A549 (cell line): Measurements from ENCODE around the gene HELQ. TPM values are rescaled to one million over a fixed set of nuclear protein-coding genes. Genes with fewer than 3 reads are reported as not detected.

Experiments used
- ATAC-seq, 2 experiments: fragments of 200-7000 bp in 1 of 2; fragments of >200 bp in 1 of 2; cut with Nextera tagmentation in 1 of 2; cut with Tn5 transposase in 1 of 2; 3 replicates each; pipeline versions ENCODE4 v1.8.0 to v1.9.1; 2018 to 2020; ENCODE audit warnings: mild to moderate bottlenecking in 1 of 2, moderate library complexity in 1 of 2
- CTCF ChIA-PET: fragments of 300-600 bp; sonication (Branson Sonifier 250); formaldehyde crosslinking; extraction: SDS; loops from one replicate; lab custom pipeline; 2021; ENCODE audit warnings: antibody characterized with exemption, inconsistent platforms; lab: Yijun Ruan, JAX
- POLR2A ChIA-PET: fragments of 350-600 bp; formaldehyde crosslinking; extraction: SDS; loops from one replicate; lab custom pipeline; 2021; ENCODE audit warnings: antibody characterized with exemption, inconsistent platforms; lab: Yijun Ruan, JAX
- DNase-seq, 2 experiments: peaks; one replicate each; pipeline versions ENCODE4 v3.0.0 to v3.0.0-alpha.2; 2011 to 2016; ENCODE audit warnings: low read depth in 1 of 2, low spot score in 1 of 2
- FAIRE-seq: peaks from 2 replicates; lab custom pipeline; 2011; peaks lifted over from hg19 to GRCh38; lab: Jason Lieb, UNC
- H3K27ac ChIP-seq, 2 experiments: fragments of >200 bp; sonication (Bioruptor Twin); formaldehyde crosslinking; 3 replicates each; pipeline ENCODE4 v1.5.1; 2016 to 2017
- H3K4me1 ChIP-seq: fragments of >200 bp; sonication (Bioruptor Twin); formaldehyde crosslinking; 3 replicates; pipeline ENCODE4 v1.6.1; 2016
- H3K4me2 ChIP-seq: fragments of >200 bp; sonication (Bioruptor Twin); formaldehyde crosslinking; 3 replicates; pipeline ENCODE4 v1.6.1; 2016
- H3K4me3 ChIP-seq: fragments of >200 bp; sonication (Bioruptor Twin); formaldehyde crosslinking; 3 replicates; pipeline ENCODE4 v1.5.1; 2016
- H3K9me3 ChIP-seq: fragments of >200 bp; sonication (Bioruptor Twin); formaldehyde crosslinking; 3 replicates; pipeline ENCODE4 v1.6.1; 2016
- CBX2 ChIP-seq: fragments of 200-600 bp; sonication (generic); IDR thresholded peaks from 2 replicates; pipeline ENCODE4 v1.6.1; 2016; ENCODE audit warnings: low read depth, mild to moderate bottlenecking, borderline replicate concordance
- CBX8 ChIP-seq: fragments of 200-600 bp; sonication (generic); IDR thresholded peaks from 2 replicates; pipeline ENCODE4 v1.6.1; 2016
- CEBPB ChIP-seq, 2 experiments: fragments of >200 bp in 1 of 2; sonication (Bioruptor Twin) in 1 of 2; formaldehyde crosslinking in 1 of 2; IDR thresholded peaks; 2 replicates each; pipeline ENCODE4 v1.6.1; 2012 to 2016
- CHD4 ChIP-seq: fragments of 200-600 bp; sonication (generic); IDR thresholded peaks from 2 replicates; pipeline ENCODE4 v1.6.1; 2016; ENCODE audit warnings: antibody characterized with exemption, mild to moderate bottlenecking, borderline replicate concordance
- ELK1 ChIP-seq: fragments of 150-350 bp; IDR thresholded peaks from 2 replicates; pipeline ENCODE4 v1.6.1; 2014; ENCODE audit warnings: low read depth, mild to moderate bottlenecking, low read length
- ESRRA ChIP-seq: fragments of 150-350 bp; IDR thresholded peaks from 2 replicates; pipeline ENCODE4 v1.6.1; 2014; ENCODE audit warnings: mild to moderate bottlenecking, low read length, borderline replicate concordance
- FOXS1 ChIP-seq: fragments of 250-450 bp; sonication (Bioruptor Pico); IDR thresholded peaks from 2 replicates; pipeline ENCODE4 v1.5.0; 2020; ENCODE audit warnings: mild to moderate bottlenecking, moderate library complexity
- HMGXB4 ChIP-seq: fragments of 250-450 bp; sonication (Bioruptor Pico); IDR thresholded peaks from 2 replicates; pipeline ENCODE4 v1.5.0; 2021; ENCODE audit warnings: mild to moderate bottlenecking, moderate library complexity, borderline replicate concordance
- HOXB13 ChIP-seq: fragments of 250-450 bp; sonication (Bioruptor Pico); IDR thresholded peaks from 2 replicates; pipeline ENCODE4 v1.5.0; 2020; ENCODE audit warnings: low read depth, mild to moderate bottlenecking, moderate library complexity
- HOXB5 ChIP-seq: fragments of 250-450 bp; sonication (Bioruptor Pico); IDR thresholded peaks from 2 replicates; pipeline ENCODE4 v1.5.0; 2020; ENCODE audit warnings: mild to moderate bottlenecking, moderate library complexity
- JUNB ChIP-seq: fragments of >200 bp; sonication (Bioruptor Twin); formaldehyde crosslinking; IDR thresholded peaks from 2 replicates; pipeline ENCODE4 v1.6.1; 2016
- KDM1A ChIP-seq: fragments of 200-600 bp; sonication (generic); IDR thresholded peaks from 2 replicates; pipeline ENCODE4 v1.6.1; 2016; ENCODE audit warnings: low read depth, mild to moderate bottlenecking
- MAX ChIP-seq: IDR thresholded peaks from 2 replicates; pipeline ENCODE4 v1.6.1; 2012
- MYC ChIP-seq: IDR thresholded peaks from 2 replicates; pipeline ENCODE4 v1.6.1; 2012; ENCODE audit warnings: mild to moderate bottlenecking, inconsistent platforms, low read length, improper control_type of control experiment, borderline replicate concordance
- NPAS2 ChIP-seq: fragments of 250-450 bp; sonication (Bioruptor Pico); IDR thresholded peaks from 2 replicates; pipeline ENCODE4 v1.8.0; 2022; ENCODE audit warnings: mild to moderate bottlenecking, moderate library complexity, borderline replicate concordance
- POLR2A ChIP-seq: IDR thresholded peaks from 2 replicates; pipeline ENCODE4 v1.6.1; 2012; ENCODE audit warnings: mild to moderate bottlenecking, low read length
- POLR2AphosphoS2 ChIP-seq: conservative IDR thresholded peaks from 2 replicates; pipeline ENCODE4 v1.6.1; 2012; ENCODE audit warnings: low read length, improper control_type of control experiment, inconsistent platforms
- RAD21 ChIP-seq, 2 experiments: fragments of >200 bp in 1 of 2; sonication (Bioruptor Twin) in 1 of 2; formaldehyde crosslinking in 1 of 2; IDR thresholded peaks in 1 of 2; conservative IDR thresholded peaks in 1 of 2; 2 replicates in 1 of 2; 3 replicates in 1 of 2; pipeline ENCODE4 v1.6.1; 2012 to 2018; ENCODE audit warnings: inconsistent platforms in 1 of 2
- REST ChIP-seq: fragments of 200-600 bp; sonication (generic); IDR thresholded peaks from 2 replicates; pipeline ENCODE4 v1.6.1; 2016; ENCODE audit warnings: antibody characterized with exemption, mild to moderate bottlenecking, moderate library complexity
- TP53 ChIP-seq: fragments of 250-450 bp; sonication (Bioruptor Pico); IDR thresholded peaks from 2 replicates; pipeline ENCODE4 v1.5.0; 2021; ENCODE audit warnings: mild to moderate bottlenecking, moderate library complexity
- USF2 ChIP-seq: fragments of 450-650 bp; IDR thresholded peaks from 2 replicates; pipeline ENCODE4 v1.6.1; 2014; ENCODE audit warnings: antibody characterized with exemption
- ZC3H11A ChIP-seq: fragments of 450-650 bp; IDR thresholded peaks from 2 replicates; pipeline ENCODE4 v1.6.1; 2014; ENCODE audit warnings: antibody characterized with exemption, mild to moderate bottlenecking
- WGBS: methylation state at CpG from one replicate; pipeline ENCODE4 v1.1.6; 2017; ENCODE audit errors: missing lambda C conversion rate; 5-methylcytosine and 5-hydroxymethylcytosine counted together
- polyA plus RNA-seq, 4 experiments: library from polyadenylated mRNA; depleted of rRNA in 3 of 4; stranded (reverse); fragments of >200 nt; fragmentation: RNase III in 1 of 4; extraction: RNeasy Plus Mini Kit Qiagen cat#74134 plus additional on column Dnase treatment in 1 of 4; gene quantifications; 2 replicates in 3 of 4; 3 replicates in 1 of 4; pipeline ENCODE4 v1.2.3, GENCODE V29; 2011 to 2017

Gene HELQ
- polyA plus RNA-seq, 2 of the 4 experiments (the other 2 are of a cell fraction): 5.1 to 7.3 TPM

GRCh38 chr4:83371936-83372335, 83.7 kb downstream of the HELQ start:
- no peak overlapping the region for H3K27ac ChIP-seq
- DNase-seq (no peak), ATAC-seq (no peak), FAIRE-seq (no peak)
- no peaks in the 10 kb centered on the region for H3K4me1 ChIP-seq
- no peak overlapping the region for H3K4me2 ChIP-seq
- H3K9me3 ChIP-seq: no peaks in the 10 kb centered on the region
- 61% methylated on average over 1 of the region's 1 CpG for WGBS
- TF ChIP-seq CBX2: no peak
- no peak for TF ChIP-seq POLR2A
- TF ChIP-seq JUNB: no peak
- no peak for TF ChIP-seq KDM1A
- TF ChIP-seq TP53 (CRISPR knock-in tag): no peak
- TF ChIP-seq MYC: no peak
- TF ChIP-seq ELK1: no peak
- no peak for TF ChIP-seq ESRRA
- no peak for TF ChIP-seq CBX8
- TF ChIP-seq HOXB13 (CRISPR knock-in tag): no peak
- TF ChIP-seq CHD4: no peak
- no peak for TF ChIP-seq REST
- no peak for TF ChIP-seq HOXB5 (CRISPR knock-in tag)
- no peak for TF ChIP-seq FOXS1 (CRISPR knock-in tag)
- no peak for TF ChIP-seq POLR2AphosphoS2
- ChIA-PET POLR2A (no interaction called here), CTCF (interaction anchor here (0.6 to 1.5 kb wide), 2 partner anchors 10 to 56 kb away, joined by 5 read pairs; no protein-coding TSS in a partner anchor)
- H3K4me3 ChIP-seq: no peak overlapping the region

GRCh38 chr4:83371235-83371634, 84.4 kb downstream of the HELQ start:
- WGBS: 82% methylated on average over 5 of the region's 5 CpGs

More at GRCh38 chr4:83371235-83371634, 84.4 kb downstream of the HELQ start:
- CTCF ChIA-PET: interaction anchor here (1.5 kb wide), 1 partner anchor 9 kb away, joined by 5 read pairs; no protein-coding TSS in a partner anchor
- TF ChIP-seq NPAS2 (no peak), RAD21 (conservative IDR thresholded peaks at IDR 0.05 in 1 of 2, IDR thresholded peaks at IDR 0.05 in 1 of 2) (no peak), CBX2 (no peak), USF2 (0 out of 2 replicates have a peak, but pooled peaks have one; percentile 12), ZC3H11A (no peak), MAX (no peak), HMGXB4 (CRISPR knock-in tag) (no peak), CEBPB (IDR thresholded peaks at IDR 0.05) (no peak)
- Histone ChIP-seq H3K9me3 (no peaks in the 10 kb centered on the region), H3K27ac (no peak overlapping the region), H3K4me1 (no peaks in the 10 kb centered on the region), H3K4me2 (no peak overlapping the region), H3K4me3 (no peak overlapping the region)
- FAIRE-seq (no peak), ATAC-seq (no peak), DNase-seq (no peak)
- POLR2A ChIA-PET: no interaction called here
